Astrocyte (in vitro differentiated cells and primary cell): ENCODE measurements around the gene VASN. TPM values are rescaled to one million over a fixed set of nuclear protein-coding genes. Genes with fewer than 3 reads are reported as not detected.

Source experiments
- DNase-seq: peaks from one replicate; pipeline ENCODE4 v3.0.0-alpha.2; 2010; ENCODE audit warnings: low read depth
- FAIRE-seq: peaks from 2 replicates; lab custom pipeline; 2011; peaks lifted over from hg19 to GRCh38; lab: Jason Lieb, UNC
- H2AFZ ChIP-seq: 2 replicates; pipeline ENCODE4 v1.6.0; 2012; ENCODE audit warnings: low read depth, low read length, inconsistent platforms
- H3K27ac ChIP-seq: 2 replicates; pipeline ENCODE4 v1.5.1; 2011; ENCODE audit warnings: low read depth, low read length, inconsistent platforms
- H3K27me3 ChIP-seq: 2 replicates; pipeline ENCODE4 v1.6.0; 2011; ENCODE audit warnings: low read length, inconsistent platforms; ENCODE audit not compliant: insufficient read depth
- H3K36me3 ChIP-seq: 2 replicates; pipeline ENCODE4 v1.5.1; 2011; ENCODE audit warnings: low read length, inconsistent platforms; ENCODE audit not compliant: insufficient read depth
- H3K4me1 ChIP-seq: 2 replicates; pipeline ENCODE4 v1.5.1; 2011; ENCODE audit warnings: low read length, inconsistent platforms; ENCODE audit not compliant: insufficient read depth
- H3K4me2 ChIP-seq: 2 replicates; pipeline ENCODE4 v1.6.0; 2012; ENCODE audit warnings: low read length, inconsistent platforms
- H3K4me3 ChIP-seq: 2 replicates; pipeline ENCODE4 v1.5.1; 2011; ENCODE audit warnings: low read depth, mild to moderate bottlenecking, low read length, inconsistent platforms; ENCODE audit not compliant: insufficient read depth
- H3K79me2 ChIP-seq: 2 replicates; pipeline ENCODE4 v1.6.0; 2012; ENCODE audit warnings: mild to moderate bottlenecking, low read length, inconsistent platforms; ENCODE audit not compliant: insufficient read depth
- H3K9ac ChIP-seq: 2 replicates; pipeline ENCODE4 v1.6.0; 2012; ENCODE audit warnings: mild to moderate bottlenecking, low read length, inconsistent platforms
- H3K9me3 ChIP-seq: 2 replicates; pipeline ENCODE4 v1.5.1; 2012; ENCODE audit warnings: low read depth, mild to moderate bottlenecking, low read length, inconsistent platforms; ENCODE audit not compliant: insufficient read depth
- H4K20me1 ChIP-seq: 2 replicates; pipeline ENCODE4 v1.6.0; 2012; ENCODE audit warnings: low read length, inconsistent platforms; ENCODE audit not compliant: insufficient read depth
- H3K27ac Mint-ChIP-seq: one replicate; pipeline ENCODE4 v1.8.0; 2021; ENCODE audit warnings: mild to moderate bottlenecking, mixed read lengths; ENCODE audit not compliant: unreplicated experiment
- H3K27me3 Mint-ChIP-seq: one replicate; pipeline ENCODE4 v1.8.0; 2021; ENCODE audit warnings: low read depth, mixed read lengths; ENCODE audit not compliant: unreplicated experiment
- H3K36me3 Mint-ChIP-seq: one replicate; pipeline ENCODE4 v1.8.0; 2021; ENCODE audit warnings: low read depth, mixed read lengths; ENCODE audit not compliant: unreplicated experiment
- H3K4me1 Mint-ChIP-seq: one replicate; pipeline ENCODE4 v1.8.0; 2021; ENCODE audit warnings: low read depth, mixed read lengths; ENCODE audit not compliant: unreplicated experiment
- H3K4me3 Mint-ChIP-seq: one replicate; pipeline ENCODE4 v1.8.0; 2021; ENCODE audit warnings: mild to moderate bottlenecking, moderate library complexity, mixed read lengths; ENCODE audit not compliant: unreplicated experiment
- H3K9me3 Mint-ChIP-seq: one replicate; pipeline ENCODE4 v1.8.0; 2021; ENCODE audit warnings: mild to moderate bottlenecking, mixed read lengths; ENCODE audit not compliant: unreplicated experiment
- CTCF ChIP-seq: IDR thresholded peaks from 2 replicates; pipeline ENCODE4 v1.5.1; 2011; ENCODE audit warnings: low read depth, mild to moderate bottlenecking, inconsistent platforms, low read length, moderate library complexity; ENCODE audit not compliant: insufficient read depth
- EZH2 ChIP-seq: IDR thresholded peaks from 2 replicates; pipeline ENCODE4 v1.6.1; 2012; ENCODE audit warnings: mild to moderate bottlenecking, low read length, inconsistent platforms; ENCODE audit not compliant: insufficient read depth
- total RNA-seq: library from RNA; stranded (reverse); gene quantifications from 2 replicates; pipeline ENCODE4 v1.2.1, GENCODE V29; 2021

The VASN gene
- total RNA-seq, 1 donor from 2014 or later = 32.0 TPM

- FAIRE-seq (no peak), DNase-seq (no peak)
- Histone ChIP-seq H4K20me1 (peaks cover 64% of the 10 kb centered on the region), H2AFZ (no peak overlapping the region), H3K4me3 (no peak overlapping the region), H3K79me2 (peaks cover 13% of the 10 kb centered on the region), H3K36me3 (no peaks in the 10 kb centered on the region), H3K27ac (no peak overlapping the region), H3K4me2 (peak overlapping the region; percentile 61), H3K27me3 (no peaks in the 10 kb centered on the region), H3K9me3 (no peaks in the 10 kb centered on the region), H3K4me1 (peaks cover 26% of the 10 kb centered on the region), H3K9ac (peak overlapping the region; percentile 6)
- Mint-ChIP-seq H3K4me1 (no peaks in the 10 kb centered on the region), H3K27ac (no peak overlapping the region), H3K27me3 (no peaks in the 10 kb centered on the region), H3K4me3 (no peak overlapping the region), H3K9me3 (no peaks in the 10 kb centered on the region), H3K36me3 (peaks cover 14% of the 10 kb centered on the region)
- no peak for TF ChIP-seq EZH2
- no peak for TF ChIP-seq CTCF
Observed at GRCh38 chr16:4408323-4408690, 36.7 kb downstream of the VASN start.

GRCh38 chr16:4409081-4409932 lies 37.7 kb downstream of the VASN start:
- Histone ChIP-seq H3K4me1 (peaks cover 26% of the 10 kb centered on the region), H3K27ac (no peak overlapping the region), H3K4me2 (no peak overlapping the region), H3K9me3 (no peaks in the 10 kb centered on the region), H3K27me3 (no peaks in the 10 kb centered on the region), H3K36me3 (no peaks in the 10 kb centered on the region), H2AFZ (no peak overlapping the region), H3K79me2 (peaks cover 16% of the 10 kb centered on the region), H3K9ac (no peak overlapping the region), H4K20me1 (peaks cover 63% of the 10 kb centered on the region), H3K4me3 (no peak overlapping the region)
- no peak for TF ChIP-seq EZH2
- TF ChIP-seq CTCF = peak; percentile 11
- FAIRE-seq (no peak), DNase-seq (no peak)
- Mint-ChIP-seq H3K9me3 (no peaks in the 10 kb centered on the region), H3K27me3 (no peaks in the 10 kb centered on the region), H3K36me3 (peaks cover 13% of the 10 kb centered on the region), H3K27ac (no peak overlapping the region), H3K4me3 (no peak overlapping the region), H3K4me1 (no peaks in the 10 kb centered on the region)
